GM23338 (cell line): ENCODE results near the gene NDUFA6. TPM values are rescaled to one million over a fixed set of nuclear protein-coding genes. Genes with fewer than 3 reads are reported as not detected.

ENCODE experiments used
- ATAC-seq: fragments of 200-7000 bp; cut with Tn5 transposase; 3 replicates; pipeline ENCODE4 v1.9.1; 2020
- DNase-seq: peaks from one replicate; pipeline ENCODE4 v3.0.0-alpha.2; 2015; ENCODE audit warnings: low spot score
- H2AFZ ChIP-seq: fragments of 200-600 bp; sonication (generic); 2 replicates; pipeline ENCODE4 v1.8.0; 2016; ENCODE audit warnings: antibody characterized with exemption, mild to moderate bottlenecking, moderate library complexity
- H3F3A ChIP-seq: fragments of 200-600 bp; sonication (generic); replicated peaks from 2 replicates; pipeline ENCODE4 v1.8.0; 2017; ENCODE audit warnings: antibody characterized with exemption, mixed run types, low read depth
- H3K27ac ChIP-seq: fragments of 200-600 bp; sonication (generic); 2 replicates; pipeline ENCODE4 v1.6.1; 2016; ENCODE audit warnings: low read depth
- H3K27me3 ChIP-seq: fragments of 200-600 bp; sonication (generic); 2 replicates; pipeline ENCODE4 v1.8.0; 2016; ENCODE audit warnings: mild to moderate bottlenecking, mixed run types, moderate library complexity; ENCODE audit not compliant: insufficient read depth
- H3K36me3 ChIP-seq: fragments of 200-600 bp; sonication (generic); 2 replicates; pipeline ENCODE4 v1.8.0; 2016; ENCODE audit warnings: mild to moderate bottlenecking; ENCODE audit not compliant: insufficient read depth
- H3K4me1 ChIP-seq: fragments of 200-600 bp; sonication (generic); 2 replicates; pipeline ENCODE4 v1.8.0; 2016; ENCODE audit warnings: mild to moderate bottlenecking, moderate library complexity; ENCODE audit not compliant: insufficient read depth
- H3K4me2 ChIP-seq: fragments of 200-600 bp; sonication (generic); 2 replicates; pipeline ENCODE4 v1.7.1; 2017; ENCODE audit warnings: mixed run types
- H3K4me3 ChIP-seq: fragments of 200-600 bp; sonication (generic); 2 replicates; pipeline ENCODE4 v1.6.1; 2016; ENCODE audit warnings: mixed run types
- H3K79me2 ChIP-seq: fragments of 200-600 bp; sonication (generic); replicated peaks from 2 replicates; pipeline ENCODE4 v1.8.0; 2017; ENCODE audit warnings: mild to moderate bottlenecking; ENCODE audit not compliant: insufficient read depth
- H3K9me2 ChIP-seq: fragments of 200-600 bp; sonication (generic); 2 replicates; pipeline ENCODE4 v1.8.0; 2017; ENCODE audit not compliant: insufficient read depth
- H4K20me1 ChIP-seq: fragments of 200-600 bp; sonication (generic); replicated peaks from 2 replicates; pipeline ENCODE4 v1.8.0; 2017; ENCODE audit warnings: mild to moderate bottlenecking; ENCODE audit not compliant: insufficient read depth
- H3K27ac Mint-ChIP-seq: 2 replicates; pipeline ENCODE4 v1.8.0; 2020; ENCODE audit warnings: inconsistent platforms, mild to moderate bottlenecking, moderate library complexity, mixed read lengths
- H3K27me3 Mint-ChIP-seq: 3 replicates; pipeline ENCODE4 v1.8.0; 2022; ENCODE audit warnings: low read depth, mild to moderate bottlenecking, moderate library complexity, mixed read lengths, inconsistent platforms; ENCODE audit not compliant: insufficient read depth, poor library complexity
- H3K36me3 Mint-ChIP-seq: 3 replicates; pipeline ENCODE4 v1.8.0; 2021; ENCODE audit warnings: low read depth, mild to moderate bottlenecking, inconsistent platforms, moderate library complexity, mixed read lengths
- H3K4me1 Mint-ChIP-seq: 3 replicates; pipeline ENCODE4 v1.8.0; 2020; ENCODE audit warnings: mild to moderate bottlenecking, inconsistent platforms, mixed read lengths
- H3K4me3 Mint-ChIP-seq: 3 replicates; pipeline ENCODE4 v1.8.0; 2021; ENCODE audit warnings: moderate library complexity, mild to moderate bottlenecking, inconsistent platforms, mixed read lengths
- H3K9me3 Mint-ChIP-seq: 3 replicates; pipeline ENCODE4 v1.8.0; 2020; ENCODE audit warnings: moderate library complexity, mild to moderate bottlenecking, inconsistent platforms, mixed read lengths
- CREB1 ChIP-seq: fragments of 250-450 bp; sonication (Bioruptor Pico); IDR thresholded peaks from 2 replicates; pipeline ENCODE4 v1.5.0; 2020; ENCODE audit warnings: low read depth, mild to moderate bottlenecking, moderate library complexity
- EZH2 ChIP-seq: fragments of 200-600 bp; sonication (generic); IDR thresholded peaks from one replicate; pipeline ENCODE4 v1.8.0; 2017; ENCODE audit warnings: antibody characterized with exemption, mild to moderate bottlenecking, low read depth; ENCODE audit not compliant: unreplicated experiment
- EZH2phosphoT487 ChIP-seq: fragments of 200-600 bp; sonication (generic); IDR thresholded peaks from one replicate; pipeline ENCODE4 v1.8.1; 2018; ENCODE audit warnings: antibody characterized with exemption; ENCODE audit not compliant: unreplicated experiment
- JUNB ChIP-seq: IDR thresholded peaks from one replicate; pipeline ENCODE4 v1.6.1; 2016; ENCODE audit warnings: antibody characterized with exemption; ENCODE audit not compliant: unreplicated experiment
- NANOG ChIP-seq: IDR thresholded peaks from 2 replicates; pipeline ENCODE4 v1.6.1; 2016; ENCODE audit warnings: antibody characterized with exemption, borderline replicate concordance
- POLR2AphosphoS5 ChIP-seq: IDR thresholded peaks from 2 replicates; pipeline ENCODE4 v1.6.1; 2016; ENCODE audit warnings: antibody characterized with exemption, low read depth
- STAT1 ChIP-seq: IDR thresholded peaks from one replicate; pipeline ENCODE4 v1.6.1; 2016; ENCODE audit warnings: antibody characterized with exemption; ENCODE audit not compliant: unreplicated experiment
- ZNF114 ChIP-seq: fragments of 250-450 bp; sonication (Bioruptor Pico); IDR thresholded peaks from 2 replicates; pipeline ENCODE4 v1.5.0; 2020; ENCODE audit warnings: mild to moderate bottlenecking, moderate library complexity
- ZNF331 ChIP-seq: fragments of 250-450 bp; sonication (Bioruptor Pico); IDR thresholded peaks from 2 replicates; pipeline ENCODE4 v1.5.0; 2020; ENCODE audit warnings: low read depth, mild to moderate bottlenecking, moderate library complexity
- polyA plus RNA-seq: library from polyadenylated mRNA; unstranded; fragments of >200 nt; fragmentation: Nextera tagmentation; extraction: Ambion mirVana; gene quantifications from 2 replicates; pipeline ENCODE4 v1.2.1, GENCODE V29; 2016
- total RNA-seq: library from RNA; depleted of rRNA; stranded (reverse); fragments of >200 nt; shearing (Covaris generic); gene quantifications from 2 replicates; pipeline ENCODE4 v1.2.3, GENCODE V29; 2014
- TF ChIP-seq, protein P1 (sequence below): fragments of 250-450 bp; sonication (Bioruptor Pico); IDR thresholded peaks from 2 replicates; pipeline ENCODE4 v1.5.0; 2020; ENCODE audit warnings: mild to moderate bottlenecking, moderate library complexity
- TF ChIP-seq, protein P2 (sequence below), 2 experiments: fragments of 200-600 bp in 1 of 2; sonication (generic) in 1 of 2; conservative IDR thresholded peaks; 2 replicates each; pipeline versions ENCODE4 v1.5.1 to v1.6.1; 2016 to 2017; ENCODE audit warnings: antibody characterized with exemption in 2 of 2, low read depth in 2 of 2, mild to moderate bottlenecking in 2 of 2, moderate library complexity in 1 of 2
- TF ChIP-seq, protein P3 (sequence below): IDR thresholded peaks from one replicate; pipeline ENCODE4 v1.6.1; 2018; ENCODE audit warnings: antibody characterized with exemption; ENCODE audit not compliant: unreplicated experiment
- TF ChIP-seq, protein P4 (sequence below): IDR thresholded peaks from 2 replicates; pipeline ENCODE4 v1.6.1; 2016; ENCODE audit warnings: antibody characterized with exemption

Gene NDUFA6
- total and polyA plus RNA-seq, 2 experiments from 2014 or later = 69.8 to 433 TPM

DNA sequence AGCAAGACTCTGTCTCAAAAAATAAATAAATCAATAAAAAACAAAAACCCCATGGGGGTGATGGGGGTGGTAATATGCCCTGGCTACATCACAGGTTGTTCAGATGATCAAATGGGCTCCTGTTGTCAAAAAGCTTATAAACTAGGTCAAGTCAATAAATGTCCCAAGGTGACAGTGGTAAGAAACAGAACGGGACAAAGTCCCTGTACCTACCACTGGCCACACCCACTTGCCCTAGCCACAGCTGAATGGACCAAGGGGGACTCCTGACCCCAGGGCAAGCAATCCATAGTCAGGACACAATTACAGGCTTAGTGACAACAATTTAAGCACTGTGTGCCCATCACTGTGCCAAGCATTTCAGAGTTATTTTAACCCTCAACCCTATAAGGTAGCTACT lies 25.9 kb downstream of the NDUFA6 start:
- ATAC-seq (no peak), DNase-seq (no peak)
- no peak overlapping the region for H2AFZ ChIP-seq
- Mint-ChIP-seq H3K27me3 (peaks cover 12% of the 10 kb centered on the region), H3K9me3 (peaks cover 6% of the 10 kb centered on the region; the same call in 2 of the 3 replicates), H3K27ac (no peak overlapping the region), H3K36me3 (peaks cover 67% of the 10 kb centered on the region), H3K4me3 (no peak overlapping the region; the same call in 2 of the 3 replicates), H3K4me1 (peaks cover 13% of the 10 kb centered on the region)
- no peaks in the 10 kb centered on the region for H4K20me1 ChIP-seq
- peak overlapping the region; percentile 25; the same call in 1 of the 2 replicates for H3K4me3 ChIP-seq
- H3K4me2 ChIP-seq = peak overlapping the region; percentile 62
- no peaks in the 10 kb centered on the region for H3K27me3 ChIP-seq
- TF ChIP-seq ZNF114 (CRISPR knock-in tag) = no peak
- TF ChIP-seq CREB1 (CRISPR knock-in tag) = no peak
- no peak for TF ChIP-seq POLR2AphosphoS5
- no peak for TF ChIP-seq NANOG
- no peak for TF ChIP-seq EZH2
- TF ChIP-seq, protein P1, sequence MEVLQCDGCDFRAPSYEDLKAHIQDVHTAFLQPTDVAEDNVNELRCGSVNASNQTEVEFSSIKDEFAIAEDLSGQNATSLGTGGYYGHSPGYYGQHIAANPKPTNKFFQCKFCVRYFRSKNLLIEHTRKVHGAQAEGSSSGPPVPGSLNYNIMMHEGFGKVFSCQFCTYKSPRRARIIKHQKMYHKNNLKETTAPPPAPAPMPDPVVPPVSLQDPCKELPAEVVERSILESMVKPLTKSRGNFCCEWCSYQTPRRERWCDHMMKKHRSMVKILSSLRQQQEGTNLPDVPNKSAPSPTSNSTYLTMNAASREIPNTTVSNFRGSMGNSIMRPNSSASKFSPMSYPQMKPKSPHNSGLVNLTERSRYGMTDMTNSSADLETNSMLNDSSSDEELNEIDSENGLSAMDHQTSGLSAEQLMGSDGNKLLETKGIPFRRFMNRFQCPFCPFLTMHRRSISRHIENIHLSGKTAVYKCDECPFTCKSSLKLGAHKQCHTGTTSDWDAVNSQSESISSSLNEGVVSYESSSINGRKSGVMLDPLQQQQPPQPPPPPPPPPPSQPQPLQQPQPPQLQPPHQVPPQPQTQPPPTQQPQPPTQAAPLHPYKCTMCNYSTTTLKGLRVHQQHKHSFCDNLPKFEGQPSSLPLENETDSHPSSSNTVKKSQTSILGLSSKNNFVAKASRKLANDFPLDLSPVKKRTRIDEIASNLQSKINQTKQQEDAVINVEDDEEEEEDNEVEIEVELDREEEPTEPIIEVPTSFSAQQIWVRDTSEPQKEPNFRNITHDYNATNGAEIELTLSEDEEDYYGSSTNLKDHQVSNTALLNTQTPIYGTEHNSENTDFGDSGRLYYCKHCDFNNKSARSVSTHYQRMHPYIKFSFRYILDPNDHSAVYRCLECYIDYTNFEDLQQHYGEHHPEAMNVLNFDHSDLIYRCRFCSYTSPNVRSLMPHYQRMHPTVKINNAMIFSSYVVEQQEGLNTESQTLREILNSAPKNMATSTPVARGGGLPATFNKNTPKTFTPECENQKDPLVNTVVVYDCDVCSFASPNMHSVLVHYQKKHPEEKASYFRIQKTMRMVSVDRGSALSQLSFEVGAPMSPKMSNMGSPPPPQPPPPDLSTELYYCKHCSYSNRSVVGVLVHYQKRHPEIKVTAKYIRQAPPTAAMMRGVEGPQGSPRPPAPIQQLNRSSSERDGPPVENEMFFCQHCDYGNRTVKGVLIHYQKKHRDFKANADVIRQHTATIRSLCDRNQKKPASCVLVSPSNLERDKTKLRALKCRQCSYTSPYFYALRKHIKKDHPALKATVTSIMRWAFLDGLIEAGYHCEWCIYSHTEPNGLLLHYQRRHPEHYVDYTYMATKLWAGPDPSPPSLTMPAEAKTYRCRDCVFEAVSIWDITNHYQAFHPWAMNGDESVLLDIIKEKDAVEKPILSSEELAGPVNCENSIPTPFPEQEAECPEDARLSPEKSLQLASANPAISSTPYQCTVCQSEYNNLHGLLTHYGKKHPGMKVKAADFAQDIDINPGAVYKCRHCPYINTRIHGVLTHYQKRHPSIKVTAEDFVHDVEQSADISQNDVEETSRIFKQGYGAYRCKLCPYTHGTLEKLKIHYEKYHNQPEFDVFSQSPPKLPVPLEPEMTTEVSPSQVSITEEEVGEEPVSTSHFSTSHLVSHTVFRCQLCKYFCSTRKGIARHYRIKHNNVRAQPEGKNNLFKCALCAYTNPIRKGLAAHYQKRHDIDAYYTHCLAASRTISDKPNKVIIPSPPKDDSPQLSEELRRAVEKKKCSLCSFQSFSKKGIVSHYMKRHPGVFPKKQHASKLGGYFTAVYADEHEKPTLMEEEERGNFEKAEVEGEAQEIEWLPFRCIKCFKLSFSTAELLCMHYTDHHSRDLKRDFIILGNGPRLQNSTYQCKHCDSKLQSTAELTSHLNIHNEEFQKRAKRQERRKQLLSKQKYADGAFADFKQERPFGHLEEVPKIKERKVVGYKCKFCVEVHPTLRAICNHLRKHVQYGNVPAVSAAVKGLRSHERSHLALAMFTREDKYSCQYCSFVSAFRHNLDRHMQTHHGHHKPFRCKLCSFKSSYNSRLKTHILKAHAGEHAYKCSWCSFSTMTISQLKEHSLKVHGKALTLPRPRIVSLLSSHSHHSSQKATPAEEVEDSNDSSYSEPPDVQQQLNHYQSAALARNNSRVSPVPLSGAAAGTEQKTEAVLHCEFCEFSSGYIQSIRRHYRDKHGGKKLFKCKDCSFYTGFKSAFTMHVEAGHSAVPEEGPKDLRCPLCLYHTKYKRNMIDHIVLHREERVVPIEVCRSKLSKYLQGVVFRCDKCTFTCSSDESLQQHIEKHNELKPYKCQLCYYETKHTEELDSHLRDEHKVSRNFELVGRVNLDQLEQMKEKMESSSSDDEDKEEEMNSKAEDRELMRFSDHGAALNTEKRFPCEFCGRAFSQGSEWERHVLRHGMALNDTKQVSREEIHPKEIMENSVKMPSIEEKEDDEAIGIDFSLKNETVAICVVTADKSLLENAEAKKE (CRISPR knock-in tag) = no peak
- no peak for TF ChIP-seq ZNF331 (CRISPR knock-in tag)
- TF ChIP-seq, protein P2, sequence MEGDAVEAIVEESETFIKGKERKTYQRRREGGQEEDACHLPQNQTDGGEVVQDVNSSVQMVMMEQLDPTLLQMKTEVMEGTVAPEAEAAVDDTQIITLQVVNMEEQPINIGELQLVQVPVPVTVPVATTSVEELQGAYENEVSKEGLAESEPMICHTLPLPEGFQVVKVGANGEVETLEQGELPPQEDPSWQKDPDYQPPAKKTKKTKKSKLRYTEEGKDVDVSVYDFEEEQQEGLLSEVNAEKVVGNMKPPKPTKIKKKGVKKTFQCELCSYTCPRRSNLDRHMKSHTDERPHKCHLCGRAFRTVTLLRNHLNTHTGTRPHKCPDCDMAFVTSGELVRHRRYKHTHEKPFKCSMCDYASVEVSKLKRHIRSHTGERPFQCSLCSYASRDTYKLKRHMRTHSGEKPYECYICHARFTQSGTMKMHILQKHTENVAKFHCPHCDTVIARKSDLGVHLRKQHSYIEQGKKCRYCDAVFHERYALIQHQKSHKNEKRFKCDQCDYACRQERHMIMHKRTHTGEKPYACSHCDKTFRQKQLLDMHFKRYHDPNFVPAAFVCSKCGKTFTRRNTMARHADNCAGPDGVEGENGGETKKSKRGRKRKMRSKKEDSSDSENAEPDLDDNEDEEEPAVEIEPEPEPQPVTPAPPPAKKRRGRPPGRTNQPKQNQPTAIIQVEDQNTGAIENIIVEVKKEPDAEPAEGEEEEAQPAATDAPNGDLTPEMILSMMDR (conservative IDR thresholded peaks at IDR 0.05; ENCODE audit: low read depth in 2 of 2) = no peak
- TF ChIP-seq, protein P3, sequence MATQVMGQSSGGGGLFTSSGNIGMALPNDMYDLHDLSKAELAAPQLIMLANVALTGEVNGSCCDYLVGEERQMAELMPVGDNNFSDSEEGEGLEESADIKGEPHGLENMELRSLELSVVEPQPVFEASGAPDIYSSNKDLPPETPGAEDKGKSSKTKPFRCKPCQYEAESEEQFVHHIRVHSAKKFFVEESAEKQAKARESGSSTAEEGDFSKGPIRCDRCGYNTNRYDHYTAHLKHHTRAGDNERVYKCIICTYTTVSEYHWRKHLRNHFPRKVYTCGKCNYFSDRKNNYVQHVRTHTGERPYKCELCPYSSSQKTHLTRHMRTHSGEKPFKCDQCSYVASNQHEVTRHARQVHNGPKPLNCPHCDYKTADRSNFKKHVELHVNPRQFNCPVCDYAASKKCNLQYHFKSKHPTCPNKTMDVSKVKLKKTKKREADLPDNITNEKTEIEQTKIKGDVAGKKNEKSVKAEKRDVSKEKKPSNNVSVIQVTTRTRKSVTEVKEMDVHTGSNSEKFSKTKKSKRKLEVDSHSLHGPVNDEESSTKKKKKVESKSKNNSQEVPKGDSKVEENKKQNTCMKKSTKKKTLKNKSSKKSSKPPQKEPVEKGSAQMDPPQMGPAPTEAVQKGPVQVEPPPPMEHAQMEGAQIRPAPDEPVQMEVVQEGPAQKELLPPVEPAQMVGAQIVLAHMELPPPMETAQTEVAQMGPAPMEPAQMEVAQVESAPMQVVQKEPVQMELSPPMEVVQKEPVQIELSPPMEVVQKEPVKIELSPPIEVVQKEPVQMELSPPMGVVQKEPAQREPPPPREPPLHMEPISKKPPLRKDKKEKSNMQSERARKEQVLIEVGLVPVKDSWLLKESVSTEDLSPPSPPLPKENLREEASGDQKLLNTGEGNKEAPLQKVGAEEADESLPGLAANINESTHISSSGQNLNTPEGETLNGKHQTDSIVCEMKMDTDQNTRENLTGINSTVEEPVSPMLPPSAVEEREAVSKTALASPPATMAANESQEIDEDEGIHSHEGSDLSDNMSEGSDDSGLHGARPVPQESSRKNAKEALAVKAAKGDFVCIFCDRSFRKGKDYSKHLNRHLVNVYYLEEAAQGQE = no peak
- no peak for TF ChIP-seq STAT1
- TF ChIP-seq EZH2phosphoT487 = no peak
- TF ChIP-seq, protein P4, sequence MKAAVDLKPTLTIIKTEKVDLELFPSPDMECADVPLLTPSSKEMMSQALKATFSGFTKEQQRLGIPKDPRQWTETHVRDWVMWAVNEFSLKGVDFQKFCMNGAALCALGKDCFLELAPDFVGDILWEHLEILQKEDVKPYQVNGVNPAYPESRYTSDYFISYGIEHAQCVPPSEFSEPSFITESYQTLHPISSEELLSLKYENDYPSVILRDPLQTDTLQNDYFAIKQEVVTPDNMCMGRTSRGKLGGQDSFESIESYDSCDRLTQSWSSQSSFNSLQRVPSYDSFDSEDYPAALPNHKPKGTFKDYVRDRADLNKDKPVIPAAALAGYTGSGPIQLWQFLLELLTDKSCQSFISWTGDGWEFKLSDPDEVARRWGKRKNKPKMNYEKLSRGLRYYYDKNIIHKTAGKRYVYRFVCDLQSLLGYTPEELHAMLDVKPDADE = no peak
- no peak for TF ChIP-seq JUNB
- peaks cover 11% of the 10 kb centered on the region for H3K4me1 ChIP-seq
- H3K79me2 ChIP-seq = no peaks in the 10 kb centered on the region
- H3K9me2 ChIP-seq = no peaks in the 10 kb centered on the region; the same call in 1 of the 2 replicates
- H3F3A ChIP-seq = peaks cover 2% of the 10 kb centered on the region
- 0 out of 2 replicates have a peak overlapping the region, but pooled peaks have one; percentile 59 for H3K27ac ChIP-seq
- peaks cover 3% of the 10 kb centered on the region; the same call in 1 of the 2 replicates for H3K36me3 ChIP-seq
